CD14-positive monocyte (primary cell): Measurements from ENCODE around the gene TOR4A. TPM values are rescaled to one million over a fixed set of nuclear protein-coding genes. Genes with fewer than 3 reads are reported as not detected.
A peak's percentile ranks its signal among the peaks of the same experiment; 100 is the strongest.

Experiments
- DNase-seq, 3 donors: peaks; one replicate each; pipeline ENCODE4 v3.0.0-alpha.2; 2011 to 2022
- H2AFZ ChIP-seq: 2 replicates; pipeline ENCODE4 v1.6.0; 2012; ENCODE audit warnings: mild to moderate bottlenecking, low read depth, low read length, inconsistent platforms; ENCODE audit not compliant: insufficient read depth, poor library complexity, severe bottlenecking
- H3K27ac ChIP-seq, 2 donors: 1 replicate in 1 of 2; 2 replicates in 1 of 2; pipeline ENCODE4 v1.5.1; 2012 to 2013; ENCODE audit warnings: low read length in 2 of 2, control low read depth in 1 of 2, inconsistent platforms in 1 of 2, low read depth in 1 of 2, mild to moderate bottlenecking in 1 of 2
- H3K27me3 ChIP-seq, 2 donors: one replicate each; pipeline versions ENCODE4 v1.6.0 to v1.6.1; 2011 to 2013; ENCODE audit warnings: low read length in 2 of 2; ENCODE audit not compliant: control insufficient read depth in 2 of 2, insufficient read depth in 2 of 2
- H3K36me3 ChIP-seq, 2 donors: replicated peaks in 1 of 2; 1 replicate in 1 of 2; 2 replicates in 1 of 2; pipeline versions ENCODE4 v1.5.1 to v1.6.1; 2012 to 2013; ENCODE audit warnings: low read length in 2 of 2, control low read depth in 1 of 2, inconsistent platforms in 1 of 2, mild to moderate bottlenecking in 1 of 2; ENCODE audit not compliant: insufficient read depth in 2 of 2, control insufficient read depth in 1 of 2
- H3K4me1 ChIP-seq, 2 donors: 1 replicate in 1 of 2; 2 replicates in 1 of 2; pipeline versions ENCODE4 v1.5.1 to v1.6.1; 2012 to 2013; ENCODE audit warnings: low read length in 2 of 2, control low read depth in 1 of 2, inconsistent platforms in 1 of 2, mild to moderate bottlenecking in 1 of 2, moderate library complexity in 1 of 2; ENCODE audit not compliant: insufficient read depth in 2 of 2, control insufficient read depth in 1 of 2
- H3K4me2 ChIP-seq: replicated peaks from 2 replicates; pipeline ENCODE3; 2012; ENCODE audit warnings: low read length, moderate library complexity, mild to moderate bottlenecking; ENCODE audit not compliant: poor library complexity, severe bottlenecking; ENCODE audit errors: extremely low read depth
- H3K4me3 ChIP-seq, 3 experiments: fragments of 200-600 bp in 1 of 3; sonication (generic) in 1 of 3; replicated peaks in 1 of 3; 1 replicate in 2 of 3; 2 replicates in 1 of 3; pipeline ENCODE4 v1.5.1; 2011 to 2013; ENCODE audit warnings: low read length in 3 of 3, mild to moderate bottlenecking in 3 of 3, control low read depth in 2 of 3, low read depth in 2 of 3, inconsistent platforms in 1 of 3, moderate library complexity in 1 of 3
- H3K79me2 ChIP-seq: 2 replicates; pipeline ENCODE4 v1.6.0; 2012; ENCODE audit warnings: mild to moderate bottlenecking, control low read depth, inconsistent platforms, low read length, moderate library complexity; ENCODE audit not compliant: insufficient read depth
- H3K9ac ChIP-seq: 2 replicates; pipeline ENCODE4 v1.6.0; 2017; ENCODE audit warnings: low read length, mild to moderate bottlenecking; ENCODE audit not compliant: insufficient read depth, poor library complexity, severe bottlenecking
- H3K9me3 ChIP-seq, 2 donors: replicated peaks in 1 of 2; 1 replicate in 1 of 2; 2 replicates in 1 of 2; pipeline versions ENCODE4 v1.5.1 to v1.6.1; 2012 to 2013; ENCODE audit warnings: low read length in 2 of 2, control low read depth in 1 of 2; ENCODE audit not compliant: control insufficient read depth in 1 of 2, insufficient read depth in 1 of 2
- H4K20me1 ChIP-seq: 2 replicates; pipeline ENCODE4 v1.6.0; 2012; ENCODE audit warnings: mild to moderate bottlenecking, low read length, control low read depth, moderate library complexity; ENCODE audit not compliant: insufficient read depth
- H3K27ac Mint-ChIP-seq, 7 donors: one replicate each; pipeline ENCODE4 v1.8.0; 2020; ENCODE audit warnings: mild to moderate bottlenecking in 7 of 7, mixed read lengths in 7 of 7, moderate library complexity in 6 of 7, inconsistent platforms in 2 of 7
- H3K27me3 Mint-ChIP-seq, 3 donors: one replicate each; pipeline ENCODE4 v1.8.0; 2021 to 2022; ENCODE audit warnings: low read depth in 3 of 3, mild to moderate bottlenecking in 3 of 3, mixed read lengths in 3 of 3, moderate library complexity in 3 of 3, inconsistent platforms in 1 of 3
- H3K36me3 Mint-ChIP-seq, 2 donors: one replicate each; pipeline ENCODE4 v1.8.0; 2020; ENCODE audit warnings: mixed read lengths in 2 of 2, inconsistent platforms in 1 of 2, mild to moderate bottlenecking in 1 of 2
- H3K4me1 Mint-ChIP-seq: one replicate; pipeline ENCODE4 v1.8.0; 2020; ENCODE audit warnings: mild to moderate bottlenecking, mixed read lengths
- H3K4me3 Mint-ChIP-seq, 2 donors: one replicate each; pipeline ENCODE4 v1.8.0; 2020; ENCODE audit warnings: mild to moderate bottlenecking in 2 of 2, mixed read lengths in 2 of 2, moderate library complexity in 1 of 2
- H3K9me3 Mint-ChIP-seq, 7 donors: one replicate each; pipeline ENCODE4 v1.8.0; 2020 to 2022; ENCODE audit warnings: mixed read lengths in 7 of 7, mild to moderate bottlenecking in 6 of 7, moderate library complexity in 6 of 7, inconsistent platforms in 2 of 7
- WGBS: methylation state at CpG from one replicate; pipeline ENCODE4 v1.1.5; 2013; ENCODE audit warnings: missing lambda C conversion rate; ENCODE audit not compliant: insufficient coverage; 5-methylcytosine and 5-hydroxymethylcytosine counted together
- intact Hi-C, 2 donors: fragments of 100-400 bp; cut with micrococcal nuclease; formaldehyde crosslinking; loops; one replicate each; pipeline versions ENCODE4 v1.15.0 to v1.15.1; 2023
- polyA plus RNA-seq, 3 donors: library from polyadenylated mRNA; depleted of rRNA in 1 of 3; unstranded in 2 of 3; stranded (reverse) in 1 of 3; fragments of 300-500 nt in 2 of 3; fragments of >200 nt in 1 of 3; fragmentation: Illumina TruSeq in 2 of 3; gene quantifications; 1 replicate in 2 of 3; 2 replicates in 1 of 3; pipeline ENCODE4 v1.2.3, GENCODE V29; 2012 to 2021
- TF ChIP-seq, protein P1 (sequence below): fragments of 200-600 bp; IDR thresholded peaks from one replicate; pipeline ENCODE4 v1.8.0; 2022; ENCODE audit warnings: antibody characterized with exemption, mild to moderate bottlenecking

Gene TOR4A
- polyA plus RNA-seq, 3 donors = 13.7 to 17.6 (median 15.4) TPM

DNA sequence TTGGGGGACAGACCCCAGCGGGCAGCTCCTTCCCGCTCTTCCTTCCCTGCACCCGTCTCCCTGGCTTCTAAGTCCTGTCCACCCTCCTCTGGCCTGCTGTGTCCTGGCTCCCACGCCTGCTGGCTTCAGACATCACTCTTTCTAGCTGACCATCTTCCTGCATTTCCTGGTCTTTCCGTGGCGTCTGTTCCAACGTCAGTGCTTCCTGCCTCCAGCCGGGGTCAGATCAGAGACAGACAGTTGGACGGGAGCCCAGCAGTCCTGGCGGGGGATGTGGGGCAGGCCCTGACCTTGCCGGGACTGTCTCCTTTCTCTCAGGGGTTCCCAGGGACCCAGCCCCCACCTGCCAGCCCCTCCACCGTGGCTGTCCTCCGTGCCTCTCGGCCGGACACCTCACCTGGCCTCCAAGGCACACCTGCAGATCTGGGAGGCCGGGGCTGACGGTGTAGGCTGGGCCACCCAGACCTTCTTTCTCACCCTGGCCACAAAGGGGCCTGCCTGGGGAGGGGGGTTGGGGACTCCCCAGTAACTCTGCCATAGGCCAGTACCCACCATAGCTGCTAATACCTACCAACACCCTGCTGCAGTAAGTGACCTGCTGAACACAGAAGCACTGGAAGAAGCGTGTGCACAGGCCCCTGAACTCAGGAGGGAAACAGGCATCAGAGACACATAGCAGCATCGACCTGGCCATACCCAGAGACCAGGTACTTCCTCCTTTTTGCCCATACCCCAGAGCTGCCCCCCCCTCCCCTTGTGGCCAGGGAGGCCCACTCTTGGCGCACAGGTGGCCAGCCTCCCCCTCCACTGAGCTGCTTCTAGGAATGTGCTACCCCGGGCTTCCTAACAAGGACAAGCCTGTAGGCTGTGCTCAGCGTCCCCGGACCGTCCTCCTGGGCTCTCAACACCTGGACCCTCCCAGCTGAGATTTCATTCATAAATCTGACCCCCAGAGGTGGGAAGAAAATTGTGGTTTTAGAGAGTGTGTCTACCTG lies 19.4 kb downstream of the TOR4A start:
- no peaks in the 10 kb centered on the region for H3K79me2 ChIP-seq
- no peak overlapping the region for H3K4me3 ChIP-seq
- H3K4me1 Mint-ChIP-seq = peaks cover 20% of the 10 kb centered on the region
- no peak overlapping the region for H2AFZ ChIP-seq
- no peak overlapping the region for H3K27ac ChIP-seq
- H3K27ac Mint-ChIP-seq = no peak overlapping the region
- H3K4me2 ChIP-seq = no peak overlapping the region
- H3K9me3 ChIP-seq = peaks cover 13 to 19% of the 10 kb centered on the region in 2 donors
- no peak for DNase-seq
- 52% methylated on average over 14 of the region's 24 CpGs for WGBS
- TF ChIP-seq, protein P1, sequence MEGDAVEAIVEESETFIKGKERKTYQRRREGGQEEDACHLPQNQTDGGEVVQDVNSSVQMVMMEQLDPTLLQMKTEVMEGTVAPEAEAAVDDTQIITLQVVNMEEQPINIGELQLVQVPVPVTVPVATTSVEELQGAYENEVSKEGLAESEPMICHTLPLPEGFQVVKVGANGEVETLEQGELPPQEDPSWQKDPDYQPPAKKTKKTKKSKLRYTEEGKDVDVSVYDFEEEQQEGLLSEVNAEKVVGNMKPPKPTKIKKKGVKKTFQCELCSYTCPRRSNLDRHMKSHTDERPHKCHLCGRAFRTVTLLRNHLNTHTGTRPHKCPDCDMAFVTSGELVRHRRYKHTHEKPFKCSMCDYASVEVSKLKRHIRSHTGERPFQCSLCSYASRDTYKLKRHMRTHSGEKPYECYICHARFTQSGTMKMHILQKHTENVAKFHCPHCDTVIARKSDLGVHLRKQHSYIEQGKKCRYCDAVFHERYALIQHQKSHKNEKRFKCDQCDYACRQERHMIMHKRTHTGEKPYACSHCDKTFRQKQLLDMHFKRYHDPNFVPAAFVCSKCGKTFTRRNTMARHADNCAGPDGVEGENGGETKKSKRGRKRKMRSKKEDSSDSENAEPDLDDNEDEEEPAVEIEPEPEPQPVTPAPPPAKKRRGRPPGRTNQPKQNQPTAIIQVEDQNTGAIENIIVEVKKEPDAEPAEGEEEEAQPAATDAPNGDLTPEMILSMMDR = no peak
- intact Hi-C loops = loop anchor here in 1 of 2 donors (2.0 to 10.0 kb wide), 3 partner anchors 38 to 228 kb away; partner anchors contain the start of gene ENTPD8
- H4K20me1 ChIP-seq = no peaks in the 10 kb centered on the region
- H3K4me3 Mint-ChIP-seq = peak overlapping the region; percentile 54 to 88
- no peak overlapping the region for H3K9ac ChIP-seq
- peaks cover 3 to 14% of the 10 kb centered on the region in 2 donors for H3K36me3 Mint-ChIP-seq
- H3K9me3 Mint-ChIP-seq = peaks cover 5 to 28% (median 19%) of the 10 kb centered on the region in 7 donors
- peaks cover 14 to 23% of the 10 kb centered on the region in 2 donors for H3K4me1 ChIP-seq
- peaks cover 73 to 82% (median 80%) of the 10 kb centered on the region in 3 donors for H3K27me3 Mint-ChIP-seq
- H3K36me3 ChIP-seq = no peaks in the 10 kb centered on the region
- peaks cover 40 to 78% of the 10 kb centered on the region in 2 donors for H3K27me3 ChIP-seq

- Histone ChIP-seq H3K36me3 (no peaks in the 10 kb centered on the region), H3K9me3 (peaks cover 13 to 19% of the 10 kb centered on the region in 2 donors), H3K4me2 (no peak overlapping the region), H2AFZ (no peak overlapping the region), H3K4me3 (no peak overlapping the region), H3K4me1 (peaks cover 18 to 29% of the 10 kb centered on the region in 2 donors), H3K27me3 (peaks cover 42 to 80% of the 10 kb centered on the region in 2 donors), H3K79me2 (no peaks in the 10 kb centered on the region), H3K27ac (no peak overlapping the region), H3K9ac (no peak overlapping the region), H4K20me1 (no peaks in the 10 kb centered on the region)
- Mint-ChIP-seq H3K36me3 (peaks cover 3 to 14% of the 10 kb centered on the region in 2 donors), H3K4me3 (peak overlapping the region in 1 of 2 donors; percentile 13), H3K9me3 (peaks cover 5 to 28% (median 19%) of the 10 kb centered on the region in 7 donors), H3K27me3 (peaks cover 67 to 86% (median 74%) of the 10 kb centered on the region in 3 donors), H3K4me1 (peaks cover 20% of the 10 kb centered on the region), H3K27ac (no peak overlapping the region)
- 88% methylated on average over 5 of the region's 7 CpGs for WGBS
- intact Hi-C loops = loop anchor here in 1 of 2 donors (2.0 to 10.0 kb wide), 3 partner anchors 37 to 227 kb away; partner anchors contain the start of gene ENTPD8
- TF ChIP-seq, protein P1 = no peak
- DNase-seq = no peak
Measured at GRCh38 chr9:137297966-137298365, 20.4 kb downstream of the TOR4A start.
